SW 1271 (cell line): Measurements from ENCODE around the gene RAB43.
"Not testable (repeated sequence)": the region's sequence is repeated elsewhere in the genome, so short reads cannot be mapped to it uniquely, and the experiment has no call there.

Experiments used
- DNase-seq, 2 experiments: peaks; one replicate each; lab custom pipeline; 2025; lab: John Stamatoyannopoulos, UW

Gene RAB43

DNA sequence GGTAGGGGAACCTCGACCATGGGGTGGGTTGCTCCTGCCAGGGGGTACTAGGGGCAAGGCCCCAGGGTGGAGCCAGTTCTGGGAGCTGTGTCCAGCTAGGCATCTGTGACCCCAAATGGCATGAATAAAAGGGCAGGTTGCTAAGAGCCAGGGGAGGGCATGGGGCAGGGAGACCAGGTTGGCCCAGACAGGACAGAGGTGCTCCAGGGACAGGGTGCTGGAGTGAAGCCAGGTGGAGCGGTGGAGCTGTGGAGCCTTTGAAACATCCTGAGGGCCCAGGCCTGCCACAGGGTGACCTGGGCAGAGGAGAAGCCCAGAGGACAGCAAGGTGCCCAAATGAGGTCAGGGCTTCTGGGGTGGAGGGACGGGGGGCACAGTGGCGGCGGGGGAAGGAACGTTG lies 33.3 kb downstream of the RAB43 start:
- DNase-seq, result not testable (repeated sequence)

DNA sequence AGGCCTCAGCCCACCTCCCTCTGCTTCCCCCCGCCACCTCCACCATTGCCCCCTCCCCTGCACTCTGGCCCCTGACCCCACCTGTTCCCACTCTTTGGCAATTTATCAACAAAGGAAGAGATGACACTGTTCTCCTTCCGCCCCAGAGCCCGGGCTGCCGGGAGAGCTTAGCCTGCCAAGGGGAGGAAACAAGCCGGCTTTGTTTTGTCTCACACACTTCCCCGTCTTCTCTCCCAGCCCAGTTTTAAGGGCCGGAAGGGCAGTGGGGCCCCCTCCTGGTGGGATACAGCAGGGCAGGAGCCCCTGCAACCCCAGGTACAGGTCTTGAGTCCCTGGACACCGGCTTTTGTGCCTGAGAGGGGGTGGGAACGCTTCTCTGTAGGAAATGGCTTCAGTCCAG lies 33.7 kb downstream of the RAB43 start:
- not testable (repeated sequence) for DNase-seq

DNA sequence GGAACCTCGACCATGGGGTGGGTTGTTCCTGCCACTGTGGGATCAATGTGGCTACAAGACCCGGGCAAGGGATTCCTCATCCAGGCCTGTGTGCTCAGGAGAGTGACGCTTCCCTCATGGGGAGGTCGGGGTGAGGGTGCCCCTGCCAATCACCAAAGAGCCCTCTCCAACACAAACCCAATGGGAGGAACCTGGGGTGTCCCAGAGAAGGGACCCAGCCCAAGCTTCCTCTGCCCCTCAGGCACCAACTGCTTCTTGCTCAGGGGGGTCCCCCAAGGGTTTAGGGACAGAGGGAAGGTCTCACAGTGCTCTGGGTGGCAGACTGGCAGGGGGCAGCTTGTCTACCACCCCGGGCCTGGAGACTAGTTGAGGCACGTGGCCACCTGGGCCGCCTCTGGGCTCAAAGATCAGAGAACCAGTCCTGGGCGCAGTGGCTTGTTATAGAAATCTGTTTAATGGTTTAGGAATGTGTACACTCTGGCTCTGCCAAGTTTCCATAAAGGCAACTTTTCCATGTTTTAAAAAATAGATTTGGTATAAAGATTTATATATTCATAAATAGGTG lies 34.4 kb downstream of the RAB43 start:
- no peak for DNase-seq

DNA sequence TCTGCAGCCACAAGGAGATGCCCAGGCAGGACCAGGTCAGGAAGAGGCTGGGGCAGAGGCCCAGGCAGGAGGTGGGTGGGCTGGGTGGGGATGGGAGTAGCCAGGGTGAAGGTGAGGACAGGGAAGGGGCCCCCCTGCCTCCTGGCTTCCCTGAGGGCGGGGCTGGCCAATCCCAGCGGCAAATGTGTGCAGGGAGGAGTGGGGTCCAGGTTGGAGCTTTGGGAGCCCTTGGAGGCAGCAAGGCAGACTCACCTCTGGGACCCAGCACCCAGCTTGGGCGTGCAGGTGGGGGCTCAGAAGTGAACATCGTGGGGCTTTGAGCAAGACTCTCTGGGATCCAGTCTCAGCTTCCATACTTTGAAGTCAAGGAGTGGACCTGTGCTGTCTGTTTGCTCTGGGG lies 35.8 kb downstream of the RAB43 start:
- no peak for DNase-seq

DNA sequence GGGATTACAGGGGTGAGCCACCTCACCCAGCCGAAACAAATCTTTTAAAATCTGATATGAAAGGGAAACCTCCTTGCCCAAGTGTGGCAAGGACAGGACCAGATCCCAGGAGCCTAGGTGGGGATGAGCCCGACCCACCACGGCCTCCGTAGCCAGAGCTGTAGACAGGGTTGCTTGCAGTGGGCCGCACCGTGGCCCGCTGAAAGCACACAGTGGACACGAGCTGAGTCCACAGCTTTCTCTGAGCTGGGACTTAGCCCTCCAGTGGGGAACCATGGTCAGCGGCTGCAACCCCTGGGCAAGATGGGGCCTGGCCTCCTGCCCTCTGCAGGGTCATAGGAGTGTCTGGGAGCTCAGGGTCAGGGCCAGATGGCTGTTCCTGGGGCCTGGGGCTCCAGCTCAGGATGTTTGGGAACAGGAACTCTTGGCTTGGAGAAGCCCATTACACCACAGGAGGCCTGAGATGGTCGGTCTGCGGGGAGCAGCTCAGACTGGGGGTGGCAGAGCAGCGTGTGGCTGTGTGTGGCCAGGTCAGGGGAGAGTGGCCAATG lies 36.4 kb downstream of the RAB43 start:
- no peak for DNase-seq

DNA sequence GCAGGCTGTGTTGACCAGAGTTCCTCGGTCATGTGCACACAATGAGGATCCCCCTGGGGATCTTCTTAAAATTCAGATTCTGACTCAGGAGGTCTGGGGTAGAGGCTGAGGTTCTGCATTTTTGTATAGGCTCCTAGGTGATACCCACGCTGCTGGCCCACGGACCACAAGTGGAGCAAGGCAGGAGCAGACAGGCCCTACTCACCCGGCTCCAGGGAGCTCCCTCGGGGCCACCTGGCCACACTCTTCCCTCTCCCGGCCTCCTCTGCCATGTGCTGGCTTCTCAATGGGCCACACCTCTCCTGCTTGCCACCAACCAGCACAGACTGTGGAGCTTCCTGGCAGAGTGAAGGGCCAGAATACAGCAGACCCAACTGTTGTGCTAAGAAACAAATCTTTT lies 37.1 kb downstream of the RAB43 start:
- DNase-seq, result no peak

DNA sequence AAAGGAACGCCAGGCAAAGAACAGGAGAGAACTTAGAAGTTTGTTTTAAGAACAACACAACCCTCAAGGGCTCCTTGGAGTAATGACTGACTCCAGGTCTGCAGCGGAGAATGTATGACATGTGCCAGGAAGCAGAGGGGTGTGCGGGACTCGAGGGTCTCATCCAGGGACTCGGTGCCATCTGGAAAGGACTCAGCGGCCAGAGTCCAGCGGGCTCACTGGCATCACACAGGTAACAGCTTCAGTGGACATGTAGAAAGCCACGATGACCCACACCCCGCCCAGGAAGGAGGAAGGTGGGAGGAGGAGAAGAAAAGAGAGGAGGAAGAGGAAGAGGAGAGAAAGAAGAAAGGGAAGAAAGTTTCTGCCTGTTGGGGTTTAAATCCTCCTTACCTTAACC lies 39.6 kb downstream of the RAB43 start:
- no peak for DNase-seq

DNA sequence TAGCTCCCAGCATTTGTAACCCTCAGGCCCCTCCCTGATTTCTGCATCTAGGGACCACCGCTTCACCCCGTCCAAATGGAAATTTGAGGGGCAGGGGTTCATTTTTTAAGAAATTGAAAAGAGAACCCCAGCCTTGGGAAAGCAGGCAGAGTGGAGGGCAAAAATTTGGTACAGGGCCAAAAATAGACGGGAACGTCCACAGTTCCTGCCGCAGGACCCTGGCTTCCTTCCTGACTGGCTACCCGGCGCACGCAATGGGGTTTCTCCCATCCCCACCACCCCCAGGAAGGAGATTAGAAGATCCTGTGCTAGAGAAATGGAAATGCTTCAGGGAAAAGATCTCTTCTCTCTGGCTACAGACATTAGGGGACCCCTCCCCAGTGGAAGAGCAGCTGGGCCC lies 40.1 kb downstream of the RAB43 start:
- DNase-seq, result no peak

DNA sequence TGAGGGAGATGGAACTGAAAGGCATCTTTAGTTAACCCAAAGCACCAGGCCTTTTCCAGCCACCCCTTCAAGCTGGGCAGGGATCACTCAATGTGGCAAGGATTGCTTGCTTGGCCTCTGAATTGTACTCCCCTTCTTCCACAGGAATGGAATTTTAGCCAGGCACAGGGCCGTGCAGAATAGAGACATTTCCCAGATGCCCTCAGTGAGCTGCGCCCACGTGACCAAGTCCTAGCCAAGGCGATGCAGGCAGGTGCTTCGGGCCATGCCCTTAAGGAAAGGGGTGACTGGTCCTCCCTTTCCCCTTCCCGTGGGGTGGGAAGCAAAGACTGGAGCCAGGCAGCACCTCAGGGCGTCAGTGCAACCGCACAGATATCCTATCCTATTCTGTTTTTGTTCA lies 43.1 kb downstream of the RAB43 start:
- no peak for DNase-seq

DNA sequence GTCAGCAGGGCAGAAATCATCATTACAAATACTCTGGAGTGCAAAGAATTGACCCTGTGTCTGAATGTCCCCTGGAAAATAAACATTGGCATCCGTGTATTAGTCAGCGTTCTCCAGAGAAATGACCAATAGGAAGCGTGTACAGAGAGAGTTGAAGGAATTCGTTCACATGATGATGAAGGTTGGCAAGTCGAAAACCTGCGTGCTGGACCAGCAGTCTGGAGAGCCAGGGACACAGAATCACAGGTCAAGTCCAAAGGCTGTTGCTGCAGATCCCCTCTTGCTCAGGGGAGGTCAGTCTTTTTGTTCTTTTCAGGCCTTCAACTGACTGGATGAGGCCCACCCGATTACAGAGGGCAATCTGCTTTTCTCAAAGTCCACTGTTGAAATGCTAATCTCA lies 44.4 kb downstream of the RAB43 start:
- DNase-seq, result no peak

DNA sequence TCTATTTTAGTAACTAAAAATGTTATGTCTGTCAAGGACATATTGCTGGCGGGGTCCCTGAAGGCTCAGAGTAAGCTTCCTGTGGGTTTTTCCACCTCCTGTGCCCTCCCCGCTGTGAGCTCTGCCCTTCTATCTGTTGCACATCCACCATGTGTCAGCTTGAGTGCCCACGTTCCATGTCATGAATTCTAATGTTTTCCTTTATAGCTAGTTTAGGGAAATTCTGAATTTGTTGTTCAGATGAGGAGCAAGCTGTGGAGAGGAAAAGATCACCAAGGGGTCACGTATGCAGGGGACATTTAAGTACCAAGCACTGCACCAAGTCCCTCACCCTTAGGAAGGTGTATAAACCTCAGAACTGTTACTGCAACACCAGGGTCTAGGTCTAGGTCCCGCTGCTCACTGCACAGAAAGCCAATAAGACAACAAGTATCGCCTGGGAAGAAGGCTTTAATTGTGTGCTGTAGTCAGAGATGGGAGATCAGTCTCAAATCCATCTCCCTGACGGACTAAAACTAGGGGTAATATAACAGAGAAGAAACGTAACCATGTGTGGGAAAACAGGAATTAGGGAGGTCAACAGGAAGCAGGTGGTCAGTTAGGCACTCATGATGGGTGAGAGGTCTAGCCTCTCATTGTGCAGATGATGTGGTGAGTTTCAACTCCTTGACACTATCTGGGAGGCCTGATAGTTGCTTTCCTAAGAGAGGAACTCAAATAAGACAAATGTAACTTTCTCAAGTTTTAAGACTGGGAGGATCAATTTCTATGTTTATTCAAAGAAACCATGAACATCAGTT lies 51.3 kb downstream of the RAB43 start:
- DNase-seq, result no peak

DNA sequence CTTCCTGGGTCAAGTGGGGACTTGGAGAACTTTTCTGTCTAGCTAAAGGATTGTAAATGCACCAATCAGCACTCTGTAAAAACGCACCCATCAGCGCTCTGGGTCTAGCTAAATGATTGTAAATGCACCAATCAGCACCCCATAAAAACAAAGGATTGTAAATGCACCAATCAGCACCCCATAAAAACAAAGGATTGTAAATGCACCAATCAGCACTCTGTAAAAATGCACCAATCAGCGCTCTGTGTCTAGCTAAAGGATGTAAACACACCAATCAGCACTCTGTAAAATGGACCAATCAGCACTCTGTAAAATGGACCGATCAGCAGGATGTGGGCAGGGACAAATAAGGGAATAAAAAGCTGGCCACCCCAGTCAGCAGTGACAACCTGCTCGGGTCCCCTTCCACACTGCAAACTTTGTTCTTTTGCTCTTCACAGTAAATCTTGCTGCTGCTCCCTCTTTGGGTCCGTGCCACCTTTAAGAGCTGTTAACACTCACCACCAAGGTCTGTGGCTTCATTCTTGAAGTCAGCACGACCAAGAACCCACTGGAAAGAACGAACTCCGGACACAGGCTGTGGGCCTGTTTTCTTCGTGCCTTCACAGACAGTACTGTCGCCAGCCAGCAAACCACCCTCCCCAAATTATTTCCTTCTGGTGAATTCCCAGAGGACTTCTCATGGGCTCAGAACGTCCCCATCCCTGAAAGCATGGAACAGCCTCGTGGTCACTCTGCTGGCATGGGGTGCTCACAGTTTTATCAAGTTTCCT lies 52.1 kb downstream of the RAB43 start:
- DNase-seq, result not testable (repeated sequence)

DNA sequence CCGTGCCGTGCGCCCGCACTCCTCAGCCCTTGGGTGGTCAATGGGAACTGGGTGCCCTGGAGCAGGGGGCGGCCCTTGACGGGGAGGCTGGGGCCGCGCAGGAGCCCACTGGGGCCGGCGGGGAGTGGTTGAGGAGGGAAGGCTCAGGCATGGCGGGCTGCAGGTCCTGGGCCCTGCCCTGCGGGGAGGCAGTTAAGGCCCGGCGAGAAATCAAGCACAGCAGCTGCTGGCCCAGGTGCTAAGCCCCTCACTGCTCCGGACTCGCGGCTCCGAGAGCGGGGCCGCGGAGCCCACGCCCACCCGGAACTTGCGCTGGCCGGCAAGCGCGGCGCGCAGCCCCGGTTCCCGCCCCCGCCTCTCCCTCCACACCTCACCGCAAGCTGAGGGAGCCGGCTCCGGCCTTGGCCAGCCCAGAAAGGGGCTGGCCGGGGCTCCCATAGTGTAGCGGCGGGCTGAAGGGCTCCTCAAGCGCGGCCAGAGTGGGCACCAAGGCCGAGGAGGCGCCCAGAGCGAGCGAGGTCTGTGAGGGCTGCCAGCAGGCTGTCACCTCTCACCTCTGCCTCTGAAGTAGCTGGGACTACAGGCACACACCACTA lies 53.2 kb downstream of the RAB43 start:
- no peak for DNase-seq

DNA sequence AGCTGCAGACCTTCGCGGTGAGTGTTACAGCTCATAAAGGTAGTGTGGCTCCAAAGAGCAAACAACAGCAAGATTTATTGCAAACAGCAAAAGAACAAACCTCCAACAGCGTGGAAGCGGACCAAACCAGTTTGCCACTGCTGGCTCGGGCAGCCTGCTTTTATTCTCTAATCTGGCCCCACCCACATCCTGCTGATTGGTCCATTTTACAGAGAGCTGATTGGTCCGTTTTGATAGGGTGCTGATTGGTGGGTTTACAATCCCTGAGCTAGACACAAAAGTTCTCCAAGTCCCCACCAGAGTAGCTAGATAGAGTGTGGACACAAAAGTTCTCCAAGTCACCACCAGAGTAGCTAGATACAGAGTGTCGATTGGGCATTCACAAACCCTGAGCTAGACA lies 53.9 kb downstream of the RAB43 start:
- not testable (repeated sequence) for DNase-seq

DNA sequence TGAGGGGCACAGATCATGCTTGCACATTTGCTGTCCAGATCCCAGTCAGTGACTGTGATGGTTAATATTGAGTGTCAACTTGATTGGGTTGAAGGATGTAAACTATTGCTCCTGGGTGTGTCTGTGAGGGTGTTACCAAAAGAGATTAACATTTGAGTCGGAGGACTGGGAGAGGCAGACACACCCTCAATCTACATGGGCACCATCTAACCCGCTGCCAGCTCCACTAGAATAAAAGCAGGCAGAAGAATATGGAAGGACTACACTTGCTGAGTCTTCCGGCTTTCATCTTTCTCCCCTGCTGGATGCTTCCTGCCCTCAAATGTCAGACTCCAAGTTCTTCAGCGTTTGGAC lies 55.9 kb downstream of the RAB43 start:
- DNase-seq, result no peak

DNA sequence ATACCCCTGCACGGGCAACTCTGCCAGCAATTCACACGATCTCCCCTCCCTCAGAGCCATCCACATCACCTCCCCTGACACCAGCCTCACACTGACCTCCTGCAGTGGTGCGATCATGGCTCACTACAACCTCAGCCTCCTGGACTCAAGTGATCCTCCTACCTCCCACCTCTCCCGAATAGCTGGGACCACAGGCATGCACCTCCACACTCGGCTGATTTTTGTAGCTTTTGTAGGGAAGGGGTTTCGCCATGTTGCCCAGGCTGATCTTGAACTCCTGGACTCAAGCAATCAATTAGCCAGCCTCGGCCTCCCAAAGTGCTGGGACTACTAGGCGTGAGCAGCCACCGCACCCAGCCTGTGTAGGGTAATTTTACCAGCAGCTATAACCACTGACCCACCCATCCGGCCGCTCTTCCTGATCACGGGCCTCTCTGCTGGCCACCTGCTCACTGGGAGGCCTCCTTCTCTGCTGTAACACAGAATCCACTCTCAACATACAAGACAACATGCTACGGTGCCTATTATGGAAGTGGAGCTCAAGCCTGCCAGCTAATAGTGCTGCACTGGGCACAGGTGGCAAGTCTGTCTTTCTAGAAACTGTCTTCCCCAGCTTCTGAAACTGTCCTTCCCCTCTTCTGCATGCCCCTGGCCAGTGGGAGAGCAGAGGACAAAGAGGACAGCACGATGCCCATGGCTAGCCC lies 56.4 kb downstream of the RAB43 start:
- DNase-seq, result no peak

DNA sequence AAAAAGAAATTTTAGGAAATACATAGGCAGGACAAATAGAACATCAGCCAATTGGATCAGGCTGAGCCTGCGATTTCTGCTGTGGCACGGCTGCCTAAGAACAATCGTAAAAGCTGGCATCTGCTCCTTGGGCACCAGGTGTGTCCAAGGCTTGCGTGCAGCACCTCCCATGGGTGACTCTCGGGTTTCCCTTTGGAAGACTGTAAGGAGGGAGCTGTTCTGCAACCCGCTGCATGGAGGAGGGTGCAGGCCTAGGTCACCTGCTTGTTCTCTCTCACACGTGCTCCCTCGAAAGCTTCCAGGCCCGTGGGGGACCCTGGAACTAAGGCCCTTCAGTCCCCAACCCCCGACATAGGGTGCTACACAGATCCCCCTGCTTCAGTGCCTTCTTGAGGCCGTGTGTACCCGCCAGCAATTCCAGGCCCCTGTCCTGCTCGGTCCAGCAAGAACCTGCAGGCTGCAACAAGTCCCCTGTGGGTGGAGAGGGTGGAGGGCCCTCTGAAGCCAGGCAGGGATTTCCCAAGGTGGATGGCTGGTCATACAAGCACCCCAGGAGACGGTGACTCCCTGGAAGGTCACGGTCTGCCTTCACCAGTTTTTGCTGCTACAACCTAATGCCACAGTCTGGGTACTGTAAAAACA lies 57.6 kb downstream of the RAB43 start:
- DNase-seq, result no peak

DNA sequence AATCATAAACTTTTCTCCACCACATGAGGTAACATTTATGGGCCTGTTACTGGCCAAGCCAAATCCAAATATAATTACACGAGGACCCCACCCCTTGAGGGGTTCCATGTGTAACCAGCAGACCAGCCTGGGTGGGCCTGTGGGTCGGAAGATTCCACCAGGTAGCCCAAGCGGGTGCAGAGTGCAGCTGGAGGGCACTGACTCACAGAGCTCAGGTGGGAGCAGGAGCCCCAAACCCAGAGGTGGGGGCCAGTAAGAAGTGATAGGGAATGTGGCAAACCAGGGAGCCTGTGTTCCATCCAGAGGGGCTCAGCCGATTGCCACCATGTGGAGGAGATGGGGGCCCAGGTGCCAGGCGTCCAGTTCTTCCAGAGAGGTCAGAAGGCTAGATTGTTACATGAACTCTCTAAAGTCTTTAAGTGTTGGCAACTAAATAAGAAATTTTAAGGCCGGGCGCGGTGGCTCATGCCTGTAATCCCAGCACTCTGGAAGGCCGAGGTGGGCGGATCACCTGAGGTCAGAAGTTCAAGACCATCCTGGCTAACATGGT lies 58.4 kb downstream of the RAB43 start:
- DNase-seq, result no peak

DNA sequence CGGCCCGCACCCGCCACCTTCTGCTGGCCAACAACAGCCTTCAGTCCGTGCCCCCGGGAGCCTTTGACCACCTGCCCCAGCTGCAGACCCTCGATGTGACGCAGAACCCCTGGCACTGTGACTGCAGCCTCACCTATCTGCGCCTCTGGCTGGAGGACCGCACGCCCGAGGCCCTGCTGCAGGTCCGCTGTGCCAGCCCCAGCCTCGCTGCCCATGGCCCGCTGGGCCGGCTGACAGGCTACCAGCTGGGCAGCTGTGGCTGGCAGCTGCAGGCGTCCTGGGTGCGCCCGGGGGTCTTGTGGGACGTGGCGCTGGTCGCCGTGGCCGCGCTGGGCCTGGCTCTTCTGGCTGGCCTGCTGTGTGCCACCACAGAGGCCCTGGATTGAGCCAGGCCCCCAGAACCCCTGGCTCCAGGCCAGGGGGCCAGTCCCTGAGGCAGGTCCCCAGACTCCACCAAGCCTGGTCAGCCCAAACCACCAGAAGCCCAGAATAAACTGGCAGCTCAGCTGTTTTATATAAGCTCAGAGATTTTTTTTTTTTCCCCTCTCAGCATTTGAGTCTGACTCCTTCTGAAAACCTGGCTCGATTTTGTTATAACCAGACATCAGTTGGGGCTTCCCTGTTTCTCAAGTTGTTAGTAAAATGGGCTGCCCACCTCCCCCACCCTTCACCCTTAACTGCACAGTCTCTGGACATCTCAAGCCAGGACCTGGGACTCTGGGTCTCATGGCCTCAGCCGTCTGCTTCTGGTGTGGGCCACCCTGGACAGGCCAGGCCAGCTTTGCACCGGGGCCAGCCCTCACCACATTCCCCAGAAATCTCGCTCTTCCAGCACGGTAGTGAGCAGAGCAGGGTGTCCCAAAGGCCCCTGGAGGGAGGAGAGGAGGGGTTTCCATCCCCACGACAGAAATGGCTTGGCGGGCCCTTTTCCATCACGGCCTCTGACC lies 59.4 kb downstream of the RAB43 start:
- no peak for DNase-seq
